ENCODE data around the gene ADAM15. TPM values are rescaled to one million over a fixed set of nuclear protein-coding genes. Genes with fewer than 3 reads are reported as not detected.

Gene ADAM15
- total RNA-seq, 2 donors from 2014 or later, result 64.6 to 96.7 TPM

DNA sequence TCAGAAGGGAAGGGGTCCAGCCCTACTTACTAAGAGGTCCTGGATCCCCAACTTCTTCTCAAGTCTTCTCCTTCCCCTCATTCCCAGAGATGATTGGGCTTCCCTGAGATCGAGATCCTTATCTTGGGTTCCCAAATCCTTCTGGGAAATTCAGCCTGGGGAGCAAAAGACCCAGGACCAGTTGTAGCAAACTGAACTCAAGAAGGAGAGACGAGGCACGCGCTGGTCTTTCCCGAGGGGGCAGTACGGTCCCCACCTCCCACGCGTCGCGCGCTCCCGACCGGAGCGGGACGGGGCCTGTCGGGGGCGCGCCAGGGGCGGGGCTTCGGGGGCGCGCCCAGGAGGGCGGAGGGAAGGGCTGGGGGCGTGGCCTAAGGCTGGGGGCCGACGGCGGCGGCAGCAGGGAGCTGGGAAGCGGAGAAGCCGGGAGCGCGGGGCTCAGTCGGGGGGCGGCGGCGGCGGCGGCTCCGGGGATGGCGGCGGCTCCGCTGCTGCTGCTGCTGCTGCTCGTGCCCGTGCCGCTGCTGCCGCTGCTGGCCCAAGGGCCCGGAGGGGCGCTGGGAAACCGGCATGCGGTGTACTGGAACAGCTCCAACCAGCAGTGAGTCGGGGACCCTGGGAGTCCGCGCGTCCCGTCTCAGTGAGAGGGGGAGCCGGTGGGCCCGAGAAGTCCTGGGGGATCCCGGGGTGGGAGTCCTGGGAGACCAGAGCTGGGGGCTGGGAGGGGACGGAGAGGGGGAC is 27.5 kb downstream of the ADAM15 start, which contains the start of gene EFNA3:
Gene EFNA3, plus strand, starts transcription at position 369 of the 741 bp plus-strand sequence. Its CDS starts 105 bp downstream, at position 474.
- no peak within 1 kb of the TSS for H3K27ac ChIP-seq
- peak within 1 kb of the TSS; percentile 39 to 53 for H3K4me3 ChIP-seq
- H3K4me1 ChIP-seq, result peaks cover 0 to 45% of the 10 kb centered on the region in 2 donors
- TF ChIP-seq, protein P1, sequence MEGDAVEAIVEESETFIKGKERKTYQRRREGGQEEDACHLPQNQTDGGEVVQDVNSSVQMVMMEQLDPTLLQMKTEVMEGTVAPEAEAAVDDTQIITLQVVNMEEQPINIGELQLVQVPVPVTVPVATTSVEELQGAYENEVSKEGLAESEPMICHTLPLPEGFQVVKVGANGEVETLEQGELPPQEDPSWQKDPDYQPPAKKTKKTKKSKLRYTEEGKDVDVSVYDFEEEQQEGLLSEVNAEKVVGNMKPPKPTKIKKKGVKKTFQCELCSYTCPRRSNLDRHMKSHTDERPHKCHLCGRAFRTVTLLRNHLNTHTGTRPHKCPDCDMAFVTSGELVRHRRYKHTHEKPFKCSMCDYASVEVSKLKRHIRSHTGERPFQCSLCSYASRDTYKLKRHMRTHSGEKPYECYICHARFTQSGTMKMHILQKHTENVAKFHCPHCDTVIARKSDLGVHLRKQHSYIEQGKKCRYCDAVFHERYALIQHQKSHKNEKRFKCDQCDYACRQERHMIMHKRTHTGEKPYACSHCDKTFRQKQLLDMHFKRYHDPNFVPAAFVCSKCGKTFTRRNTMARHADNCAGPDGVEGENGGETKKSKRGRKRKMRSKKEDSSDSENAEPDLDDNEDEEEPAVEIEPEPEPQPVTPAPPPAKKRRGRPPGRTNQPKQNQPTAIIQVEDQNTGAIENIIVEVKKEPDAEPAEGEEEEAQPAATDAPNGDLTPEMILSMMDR (IDR thresholded peaks at IDR 0.05), result no peak
- no peaks in the 10 kb centered on the region for H3K36me3 ChIP-seq
- peaks cover 31 to 45% of the 10 kb centered on the region in 2 donors for H3K27me3 ChIP-seq
- no peak for DNase-seq (ENCODE audit: low spot score)
- H3K9me3 ChIP-seq, result no peaks in the 10 kb centered on the region

GRCh38 chr1:155079210-155079486 is 28.0 kb downstream of the ADAM15 start:
- Histone ChIP-seq H3K27me3 (peaks cover 31 to 48% of the 10 kb centered on the region in 2 donors), H3K4me1 (peaks cover 0 to 47% of the 10 kb centered on the region in 2 donors), H3K4me3 (peak overlapping the region; percentile 39 to 53), H3K27ac (no peak overlapping the region), H3K9me3 (no peaks in the 10 kb centered on the region), H3K36me3 (no peaks in the 10 kb centered on the region)
- TF ChIP-seq, protein P1 (IDR thresholded peaks at IDR 0.05), result no peak
- DNase-seq (ENCODE audit: low spot score), result no peak

GRCh38 chr1:155079487-155080311 is 28.6 kb downstream of the ADAM15 start:
- Histone ChIP-seq H3K27me3 (peaks cover 31 to 48% of the 10 kb centered on the region in 2 donors), H3K4me3 (peak overlapping the region in 1 of 2 donors; percentile 53), H3K4me1 (peaks cover 0 to 52% of the 10 kb centered on the region in 2 donors), H3K9me3 (no peaks in the 10 kb centered on the region), H3K36me3 (no peaks in the 10 kb centered on the region), H3K27ac (no peak overlapping the region)
- TF ChIP-seq, protein P1 (IDR thresholded peaks at IDR 0.05), result no peak
- DNase-seq (ENCODE audit: low spot score), result no peak

DNA sequence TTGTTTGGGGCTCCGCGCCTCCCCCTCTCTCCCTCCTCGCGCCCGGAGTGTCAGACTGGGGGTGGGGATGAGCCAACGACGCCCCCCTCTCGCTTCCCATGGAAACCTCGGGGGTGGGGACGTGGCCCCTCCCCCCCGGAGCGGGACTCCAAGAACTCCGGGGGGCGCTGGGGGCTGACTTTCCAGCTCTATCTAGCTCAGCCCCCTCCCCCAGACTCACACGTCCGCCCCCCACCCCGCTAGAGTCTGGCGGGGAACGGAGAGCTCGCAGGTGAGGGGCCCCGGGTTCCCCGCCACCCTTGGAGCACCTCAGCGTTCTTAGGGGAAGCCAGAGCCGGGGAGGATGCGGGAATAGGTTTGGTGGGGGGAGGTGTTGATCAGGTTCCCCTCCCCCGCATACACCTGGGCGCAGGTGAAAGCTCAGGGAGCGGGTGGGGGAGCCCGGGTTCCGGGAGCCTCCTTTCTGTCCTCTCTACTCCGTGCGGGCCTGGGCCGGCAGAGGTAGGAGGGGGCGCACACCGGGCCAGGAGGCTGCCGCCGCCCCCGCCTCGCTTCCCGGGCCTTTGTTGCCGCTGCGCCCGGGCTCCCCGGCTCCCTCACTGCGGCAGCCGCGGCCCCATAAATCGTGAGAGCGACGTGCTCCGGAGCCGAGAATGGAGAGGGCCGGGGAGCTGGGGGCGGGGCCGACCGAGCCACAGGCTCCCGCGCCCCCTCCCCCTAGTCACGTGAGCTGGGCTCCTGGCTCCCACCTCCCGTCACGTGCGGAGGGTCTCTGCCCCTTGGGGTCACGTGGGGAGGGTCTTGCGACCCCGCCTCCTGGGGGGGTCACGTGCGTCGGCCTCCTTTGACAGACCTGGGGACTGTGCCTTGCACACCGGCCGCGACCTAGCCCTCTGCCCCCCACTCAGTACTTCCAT is 29.5 kb downstream of the ADAM15 start:
- Histone ChIP-seq H3K4me1 (peaks cover 0 to 54% of the 10 kb centered on the region in 2 donors), H3K27me3 (peaks cover 31 to 48% of the 10 kb centered on the region in 2 donors), H3K9me3 (no peaks in the 10 kb centered on the region), H3K27ac (no peak overlapping the region), H3K36me3 (no peaks in the 10 kb centered on the region), H3K4me3 (peak overlapping the region; percentile 5 to 53)
- DNase-seq (ENCODE audit: low spot score), result no peak
- TF ChIP-seq, protein P1 (IDR thresholded peaks at IDR 0.05), result no peak

Data from right atrium auricular region (tissue), 2 donors.